Measurements from ENCODE around the gene CD44.

Gene CD44

GRCh38 chr11:35126879-35127581, 11.9 kb upstream of the CD44 start:
- H4K20me1 ChIP-seq (ENCODE audit: insufficient read depth), result no peaks in the 10 kb centered on the region
- H3K27ac ChIP-seq, result no peak overlapping the region
- no peak overlapping the region for H2AFZ ChIP-seq (ENCODE audit: low read depth)
- no peak overlapping the region for H3K4me3 ChIP-seq (IDR thresholded peaks at IDR 0.05; ENCODE audit: insufficient read depth, low read depth, low read length)
- H3K9ac ChIP-seq, result no peak overlapping the region
- H3K27me3 ChIP-seq (ENCODE audit: insufficient read depth, low read depth), result no peaks in the 10 kb centered on the region
- TF ChIP-seq CTCF (conservative IDR thresholded peaks at IDR 0.05; ENCODE audit: low read depth, low read length), result no peak
- H3K4me1 ChIP-seq (ENCODE audit: low read depth, poor library complexity, severe bottlenecking), result no peaks in the 10 kb centered on the region
- no peaks in the 10 kb centered on the region for H3K36me3 ChIP-seq (ENCODE audit: insufficient read depth)
- no peaks in the 10 kb centered on the region for H3K79me2 ChIP-seq (ENCODE audit: insufficient read depth, low read depth)
- no peak overlapping the region for H3K4me2 ChIP-seq

GRCh38 chr11:35127619-35128018, 11.4 kb upstream of the CD44 start:
- H3K4me3 ChIP-seq (IDR thresholded peaks at IDR 0.05; ENCODE audit: insufficient read depth, low read depth, low read length), result no peak overlapping the region
- H3K27ac ChIP-seq, result no peak overlapping the region
- no peak overlapping the region for H3K4me2 ChIP-seq
- TF ChIP-seq CTCF (conservative IDR thresholded peaks at IDR 0.05; ENCODE audit: low read depth, low read length), result no peak
- no peak overlapping the region for H3K9ac ChIP-seq
- H3K4me1 ChIP-seq (ENCODE audit: low read depth, poor library complexity, severe bottlenecking), result no peaks in the 10 kb centered on the region
- H3K27me3 ChIP-seq (ENCODE audit: insufficient read depth, low read depth), result no peaks in the 10 kb centered on the region
- no peaks in the 10 kb centered on the region for H3K79me2 ChIP-seq (ENCODE audit: insufficient read depth, low read depth)
- H4K20me1 ChIP-seq (ENCODE audit: insufficient read depth), result no peaks in the 10 kb centered on the region
- no peak overlapping the region for H2AFZ ChIP-seq (ENCODE audit: low read depth)
- no peaks in the 10 kb centered on the region for H3K36me3 ChIP-seq (ENCODE audit: insufficient read depth)

- no peak for TF ChIP-seq CTCF (conservative IDR thresholded peaks at IDR 0.05; ENCODE audit: low read depth, low read length)
- H3K4me2 ChIP-seq, result no peak overlapping the region
- H3K9ac ChIP-seq, result no peak overlapping the region
- no peaks in the 10 kb centered on the region for H3K79me2 ChIP-seq (ENCODE audit: insufficient read depth, low read depth)
- H3K27me3 ChIP-seq (ENCODE audit: insufficient read depth, low read depth), result no peaks in the 10 kb centered on the region
- H4K20me1 ChIP-seq (ENCODE audit: insufficient read depth), result no peaks in the 10 kb centered on the region
- no peak overlapping the region for H2AFZ ChIP-seq (ENCODE audit: low read depth)
- H3K27ac ChIP-seq, result no peak overlapping the region
- H3K36me3 ChIP-seq (ENCODE audit: insufficient read depth), result no peaks in the 10 kb centered on the region
- H3K4me1 ChIP-seq (ENCODE audit: low read depth, poor library complexity, severe bottlenecking), result no peaks in the 10 kb centered on the region
- no peak overlapping the region for H3K4me3 ChIP-seq (IDR thresholded peaks at IDR 0.05; ENCODE audit: insufficient read depth, low read depth, low read length)
These were observed 7.9 kb upstream of the CD44 start for GRCh38 chr11:35131094-35131493.

GRCh38 chr11:35131886-35132285, 7.1 kb upstream of the CD44 start:
- no peak overlapping the region for H3K27ac ChIP-seq
- no peaks in the 10 kb centered on the region for H3K4me1 ChIP-seq (ENCODE audit: low read depth, poor library complexity, severe bottlenecking)
- no peaks in the 10 kb centered on the region for H3K27me3 ChIP-seq (ENCODE audit: insufficient read depth, low read depth)
- no peak overlapping the region for H3K4me2 ChIP-seq
- H4K20me1 ChIP-seq (ENCODE audit: insufficient read depth), result no peaks in the 10 kb centered on the region
- H2AFZ ChIP-seq (ENCODE audit: low read depth), result no peak overlapping the region
- no peak for TF ChIP-seq CTCF (conservative IDR thresholded peaks at IDR 0.05; ENCODE audit: low read depth, low read length)
- H3K4me3 ChIP-seq (IDR thresholded peaks at IDR 0.05; ENCODE audit: insufficient read depth, low read depth, low read length), result no peak overlapping the region
- H3K9ac ChIP-seq, result no peak overlapping the region
- H3K79me2 ChIP-seq (ENCODE audit: insufficient read depth, low read depth), result no peaks in the 10 kb centered on the region
- H3K36me3 ChIP-seq (ENCODE audit: insufficient read depth), result no peaks in the 10 kb centered on the region

All from KMS-11 (cell line).